Measurements from ENCODE around the gene RGS3. TPM values are rescaled to one million over a fixed set of nuclear protein-coding genes. Genes with fewer than 3 reads are reported as not detected.
A peak's percentile ranks its signal among the peaks of the same experiment; 100 is the strongest.

Gene RGS3
- total and polyA plus RNA-seq, 10 donors, result 17.5 to 122 (median 82.5) TPM

DNA sequence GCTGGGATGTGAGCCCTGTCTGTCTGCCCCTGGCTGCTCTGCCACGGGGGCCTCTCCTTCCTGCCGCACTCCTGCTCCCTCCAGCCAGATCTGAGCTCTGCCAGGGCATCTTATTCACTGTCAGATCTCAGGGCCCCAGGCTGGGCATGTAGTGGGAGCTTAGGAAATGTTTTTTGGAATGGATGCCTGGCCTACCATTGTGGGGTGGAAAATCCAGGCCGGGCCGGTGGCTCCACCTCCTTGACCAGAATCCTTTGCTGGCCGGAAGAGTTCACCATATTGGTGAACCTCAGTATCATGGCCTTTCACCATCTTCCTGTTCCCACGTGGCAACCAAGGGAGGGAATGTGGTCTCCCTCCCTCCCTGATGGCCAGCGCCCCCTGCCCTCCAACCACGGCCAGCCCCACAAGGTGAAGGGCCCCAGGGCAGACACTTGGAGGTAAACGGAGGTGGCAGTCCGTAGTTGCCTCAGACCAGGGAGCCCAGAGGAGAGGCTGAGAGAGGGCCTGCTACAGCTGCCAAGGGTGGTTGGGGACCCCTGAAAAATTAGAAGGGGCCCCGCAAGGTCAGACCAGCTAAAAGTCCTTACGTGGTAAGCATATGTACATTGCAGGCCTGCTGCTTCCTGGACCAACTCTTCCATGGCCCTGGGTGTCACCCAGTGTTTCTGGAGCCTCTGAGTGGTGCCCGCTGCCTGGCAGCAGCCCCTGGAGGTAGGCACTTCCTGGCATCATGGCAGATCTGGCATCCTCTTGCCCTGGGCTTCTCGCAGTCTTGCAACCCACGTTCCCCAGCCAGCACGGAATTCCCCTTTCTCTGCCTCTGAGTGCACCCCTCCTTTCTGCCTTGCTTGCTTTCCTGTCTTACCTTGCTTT is 153.3 kb downstream of the RGS3 start:
- DNase-seq, result peak; percentile 68
- H3K27me3 ChIP-seq (replicated peaks in 1 of 7), result peaks cover 0 to 5% (median 0%) of the 10 kb centered on the region in 7 donors
- H3K36me3 ChIP-seq, result no peaks in the 10 kb centered on the region
- intact Hi-C loops (cut with DNase I; ENCODE audit: low total_unique reads), result no loop called here
- TF ChIP-seq POLR2AphosphoS5 (IDR thresholded peaks at IDR 0.05) (no peak), POLR2A (IDR thresholded peaks at IDR 0.05) (no peak)
- TF ChIP-seq, protein P1, sequence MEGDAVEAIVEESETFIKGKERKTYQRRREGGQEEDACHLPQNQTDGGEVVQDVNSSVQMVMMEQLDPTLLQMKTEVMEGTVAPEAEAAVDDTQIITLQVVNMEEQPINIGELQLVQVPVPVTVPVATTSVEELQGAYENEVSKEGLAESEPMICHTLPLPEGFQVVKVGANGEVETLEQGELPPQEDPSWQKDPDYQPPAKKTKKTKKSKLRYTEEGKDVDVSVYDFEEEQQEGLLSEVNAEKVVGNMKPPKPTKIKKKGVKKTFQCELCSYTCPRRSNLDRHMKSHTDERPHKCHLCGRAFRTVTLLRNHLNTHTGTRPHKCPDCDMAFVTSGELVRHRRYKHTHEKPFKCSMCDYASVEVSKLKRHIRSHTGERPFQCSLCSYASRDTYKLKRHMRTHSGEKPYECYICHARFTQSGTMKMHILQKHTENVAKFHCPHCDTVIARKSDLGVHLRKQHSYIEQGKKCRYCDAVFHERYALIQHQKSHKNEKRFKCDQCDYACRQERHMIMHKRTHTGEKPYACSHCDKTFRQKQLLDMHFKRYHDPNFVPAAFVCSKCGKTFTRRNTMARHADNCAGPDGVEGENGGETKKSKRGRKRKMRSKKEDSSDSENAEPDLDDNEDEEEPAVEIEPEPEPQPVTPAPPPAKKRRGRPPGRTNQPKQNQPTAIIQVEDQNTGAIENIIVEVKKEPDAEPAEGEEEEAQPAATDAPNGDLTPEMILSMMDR (IDR thresholded peaks at IDR 0.05 in 8 of 11, conservative IDR thresholded peaks at IDR 0.05 in 3 of 11), result no peak
- H3K4me1 ChIP-seq, result peaks cover 18 to 93% (median 67%) of the 10 kb centered on the region in 6 donors
- H3K4me3 ChIP-seq, result no peak overlapping the region
- no peaks in the 10 kb centered on the region for H3K9me3 ChIP-seq
- peak overlapping the region in 7 of 8 donors; percentile 18 to 74 (median 62) for H3K27ac ChIP-seq
- WGBS, 5 donors, result 61 to 78% (median 74%) methylated on average over 13 to 16 of the region's 16 CpGs

DNA sequence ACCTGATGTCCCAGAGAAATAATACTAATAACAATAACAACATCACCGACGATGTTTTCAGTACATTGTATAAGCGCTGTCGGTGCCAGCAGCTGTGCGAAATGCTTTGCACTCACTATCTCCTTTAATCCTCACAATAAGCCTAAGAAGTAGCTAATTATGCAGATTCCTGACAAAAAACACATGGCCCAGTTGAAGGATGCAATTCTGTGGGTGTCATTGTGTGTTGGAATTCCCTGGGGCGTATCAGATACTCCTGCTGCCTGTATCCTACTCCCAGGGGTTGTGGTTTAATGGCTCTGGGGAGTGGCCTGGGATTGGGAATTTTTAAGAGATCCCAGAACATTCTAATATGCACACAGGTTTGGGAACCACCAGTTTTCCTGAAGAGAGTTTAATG is 154.0 kb downstream of the RGS3 start:
- Histone ChIP-seq H3K4me1 (peaks cover 18 to 99% (median 68%) of the 10 kb centered on the region in 6 donors), H3K9me3 (no peaks in the 10 kb centered on the region), H3K36me3 (no peaks in the 10 kb centered on the region), H3K27ac (peak overlapping the region in 5 of 8 donors; percentile 39 to 74 (median 69)), H3K4me3 (no peak overlapping the region), H3K27me3 (replicated peaks in 1 of 7) (peaks cover 0 to 5% (median 0%) of the 10 kb centered on the region in 7 donors)
- intact Hi-C loops (cut with DNase I; ENCODE audit: low total_unique reads), result no loop called here
- no peak for DNase-seq
- WGBS, 5 donors, result 80 to 91% (median 86%) methylated on average over 6 of the region's 6 CpGs
- no peak for TF ChIP-seq POLR2AphosphoS5 (IDR thresholded peaks at IDR 0.05)
- TF ChIP-seq, protein P1 (IDR thresholded peaks at IDR 0.05 in 8 of 11, conservative IDR thresholded peaks at IDR 0.05 in 3 of 11), result no peak

DNA sequence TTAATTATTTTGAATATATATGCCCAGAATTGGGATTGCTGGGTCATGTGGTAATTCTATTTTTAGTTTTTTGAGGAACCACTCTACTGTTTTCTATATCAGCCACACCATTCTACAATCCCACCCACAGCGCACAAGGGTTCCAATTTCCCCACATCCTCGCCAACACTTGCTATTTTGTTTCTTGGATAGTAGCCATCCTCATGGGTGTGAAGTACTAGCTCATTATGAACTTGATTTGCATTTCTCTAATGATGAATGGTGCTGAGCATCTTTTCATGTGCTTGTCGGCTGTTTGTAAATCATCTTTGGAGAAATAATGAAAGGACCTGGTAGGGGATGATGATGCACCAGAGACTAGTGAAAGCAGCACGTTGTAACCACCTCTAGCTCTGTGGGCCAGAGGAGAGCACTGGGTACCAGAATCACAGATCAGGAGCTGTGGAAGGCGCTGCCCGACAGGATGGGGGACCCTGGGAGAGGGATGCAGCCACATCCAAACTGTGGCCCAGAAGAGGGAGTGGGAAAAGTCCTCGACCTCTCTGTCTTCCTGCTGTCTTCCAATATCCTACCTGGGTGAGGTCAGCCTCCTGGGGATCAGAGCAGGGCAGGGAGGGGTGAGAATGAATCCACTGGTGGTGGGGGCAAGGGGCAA is 155.4 kb downstream of the RGS3 start:
- peaks cover 0 to 5% (median 0%) of the 10 kb centered on the region in 7 donors for H3K27me3 ChIP-seq (replicated peaks in 1 of 7)
- peaks cover 18 to 92% (median 59%) of the 10 kb centered on the region in 6 donors for H3K4me1 ChIP-seq
- no peaks in the 10 kb centered on the region for H3K36me3 ChIP-seq
- peak; percentile 37 for DNase-seq
- TF ChIP-seq POLR2A (IDR thresholded peaks at IDR 0.05) (no peak), POLR2AphosphoS5 (IDR thresholded peaks at IDR 0.05) (no peak)
- TF ChIP-seq, protein P1 (IDR thresholded peaks at IDR 0.05 in 8 of 11, conservative IDR thresholded peaks at IDR 0.05 in 3 of 11), result no peak
- peak overlapping the region in 2 of 8 donors; percentile 81 to 84 for H3K27ac ChIP-seq
- 73 to 88% (median 80%) methylated on average over 7 of the region's 7 CpGs for WGBS, 5 donors
- intact Hi-C loops (cut with DNase I; ENCODE audit: low total_unique reads), result no loop called here
- no peak overlapping the region for H3K4me3 ChIP-seq
- no peaks in the 10 kb centered on the region for H3K9me3 ChIP-seq
